Fibroblast of lung (primary cell): ENCODE results near the gene PDE4D.

ENCODE experiments used
- CTCF ChIP-seq, 2 donors: IDR thresholded peaks in 1 of 2; conservative IDR thresholded peaks in 1 of 2; 1 replicate in 1 of 2; 2 replicates in 1 of 2; pipeline ENCODE4 v1.5.1; 2011 to 2012; ENCODE audit warnings: low read length in 2 of 2, control low read depth in 1 of 2, inconsistent platforms in 1 of 2, low read depth in 1 of 2, mild to moderate bottlenecking in 1 of 2
- EZH2 ChIP-seq: IDR thresholded peaks from 2 replicates; pipeline ENCODE4 v1.5.1; 2012; ENCODE audit warnings: low read length, control low read depth, mild to moderate bottlenecking; ENCODE audit errors: missing control alignments

GRCh38 chr5:59835800-59836199, 57.7 kb downstream of the PDE4D start:
- TF ChIP-seq CTCF (conservative IDR thresholded peaks at IDR 0.05 in 1 of 2, IDR thresholded peaks at IDR 0.05 in 1 of 2; ENCODE audit: low read depth in 1 of 2, low read length in 2 of 2) (no peak), EZH2 (no peak)
